Measurements from ENCODE around the gene NXPH1. TPM values are rescaled to one million over a fixed set of nuclear protein-coding genes. Genes with fewer than 3 reads are reported as not detected.

NXPH1 gene
- total RNA-seq, 8 experiments from 2014 or later: 0.15 to 3.5 (median 1.4) TPM; not detected in 1

DNA sequence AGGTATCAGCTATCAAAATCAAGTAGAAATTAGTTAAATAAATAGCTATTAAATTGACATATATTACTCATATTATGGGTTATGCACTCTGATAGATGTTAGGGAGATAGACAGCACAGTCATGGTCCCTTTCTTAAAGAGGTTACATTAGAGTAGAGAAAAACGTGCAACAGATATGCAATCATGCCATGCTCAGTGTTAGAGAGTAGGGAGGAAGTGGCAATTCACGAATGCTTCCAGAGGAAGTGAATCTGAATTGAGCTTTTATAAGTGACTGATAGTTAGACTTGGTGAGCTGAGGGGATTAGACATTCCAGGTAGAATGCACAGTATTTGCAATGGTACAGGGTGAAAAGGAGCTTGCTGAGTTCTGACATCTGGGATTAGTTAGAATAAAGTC lies 349.8 kb downstream of the NXPH1 start:
- in situ Hi-C loops (cut with MboI; ENCODE audit: low pct_unique_long_range_greater_than_20kb in 2 of 9, low sequenced_read_pairs in 9 of 9, unreplicated experiment in 9 of 9): no loop called here
- 0 to 88% (median 19%) methylated on average over 1 to 2 of the region's 2 CpGs; no CpG with 5 or more reads in 2 of the 10 experiments for WGBS, 10 experiments
- Histone ChIP-seq H3K27ac (no peak overlapping the region), H3K4me1 (replicated peaks in 1 of 2) (no peaks in the 10 kb centered on the region), H3K4me3 (no peak overlapping the region)
- ATAC-seq (replicated peaks in 6 of 8): no peak

GRCh38 chr7:8785081-8785480 lies 351.7 kb downstream of the NXPH1 start:
- ATAC-seq (replicated peaks in 6 of 8): no peak
- no peaks in the 10 kb centered on the region for H3K4me1 ChIP-seq (replicated peaks in 1 of 2)
- in situ Hi-C loops (cut with MboI; ENCODE audit: low pct_unique_long_range_greater_than_20kb in 2 of 9, low sequenced_read_pairs in 9 of 9, unreplicated experiment in 9 of 9): no loop called here
- no peak overlapping the region for H3K27ac ChIP-seq
- no peak overlapping the region for H3K4me3 ChIP-seq

- 83 to 100% (median 95%) methylated on average over 3 to 4 of the region's 4 CpGs; no CpG with 5 or more reads in 1 of the 10 experiments for WGBS, 10 experiments
- ATAC-seq (replicated peaks in 6 of 8): no peak
- in situ Hi-C loops (cut with MboI; ENCODE audit: low pct_unique_long_range_greater_than_20kb in 2 of 9, low sequenced_read_pairs in 9 of 9, unreplicated experiment in 9 of 9): no loop called here
- Histone ChIP-seq H3K4me3 (no peak overlapping the region), H3K4me1 (replicated peaks in 1 of 2) (no peaks in the 10 kb centered on the region), H3K27ac (no peak overlapping the region)
Measured at GRCh38 chr7:8800986-8801385, 367.6 kb downstream of the NXPH1 start.

Other genes starting within 250 kb of the NXPH1 start
- gene ICA1, start 171.4 kb upstream of the NXPH1 start, total RNA-seq: 10 to 100 TPM; 10.2 to 76.7 (median 26.1) TPM